ENCODE data around the gene C1orf56.

DNA sequence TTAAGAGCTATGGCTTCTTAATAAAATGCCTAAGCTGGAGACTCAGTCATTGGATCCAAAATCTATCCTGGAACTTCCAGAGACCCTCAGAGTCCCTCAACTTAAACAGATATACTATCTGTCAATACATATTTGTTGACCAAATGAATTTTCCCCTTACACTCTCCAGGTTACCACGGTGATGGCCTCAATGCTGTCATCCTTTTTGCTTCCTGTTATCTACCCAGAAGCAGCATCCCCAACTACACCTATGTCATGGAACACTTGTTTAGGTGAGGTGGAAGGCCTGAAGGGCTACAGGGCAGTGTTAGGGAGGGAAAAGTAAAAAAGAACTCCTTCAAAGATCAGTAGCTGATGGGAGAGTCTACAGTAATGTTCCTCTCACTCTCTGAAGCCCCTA, 4.4 kb upstream of the C1orf56 start:
- TF ChIP-seq, protein P1, sequence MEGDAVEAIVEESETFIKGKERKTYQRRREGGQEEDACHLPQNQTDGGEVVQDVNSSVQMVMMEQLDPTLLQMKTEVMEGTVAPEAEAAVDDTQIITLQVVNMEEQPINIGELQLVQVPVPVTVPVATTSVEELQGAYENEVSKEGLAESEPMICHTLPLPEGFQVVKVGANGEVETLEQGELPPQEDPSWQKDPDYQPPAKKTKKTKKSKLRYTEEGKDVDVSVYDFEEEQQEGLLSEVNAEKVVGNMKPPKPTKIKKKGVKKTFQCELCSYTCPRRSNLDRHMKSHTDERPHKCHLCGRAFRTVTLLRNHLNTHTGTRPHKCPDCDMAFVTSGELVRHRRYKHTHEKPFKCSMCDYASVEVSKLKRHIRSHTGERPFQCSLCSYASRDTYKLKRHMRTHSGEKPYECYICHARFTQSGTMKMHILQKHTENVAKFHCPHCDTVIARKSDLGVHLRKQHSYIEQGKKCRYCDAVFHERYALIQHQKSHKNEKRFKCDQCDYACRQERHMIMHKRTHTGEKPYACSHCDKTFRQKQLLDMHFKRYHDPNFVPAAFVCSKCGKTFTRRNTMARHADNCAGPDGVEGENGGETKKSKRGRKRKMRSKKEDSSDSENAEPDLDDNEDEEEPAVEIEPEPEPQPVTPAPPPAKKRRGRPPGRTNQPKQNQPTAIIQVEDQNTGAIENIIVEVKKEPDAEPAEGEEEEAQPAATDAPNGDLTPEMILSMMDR (IDR thresholded peaks at IDR 0.05): no peak
- TF ChIP-seq POLR2A (IDR thresholded peaks at IDR 0.05): no peak

Measured in Peyer's patch (tissue), 4 donors.